ENCODE measurements around the gene NCKAP1.
"Not testable (repeated sequence)": the region's sequence is repeated elsewhere in the genome, so short reads cannot be mapped to it uniquely, and the experiment has no call there.

NCKAP1 gene

DNA sequence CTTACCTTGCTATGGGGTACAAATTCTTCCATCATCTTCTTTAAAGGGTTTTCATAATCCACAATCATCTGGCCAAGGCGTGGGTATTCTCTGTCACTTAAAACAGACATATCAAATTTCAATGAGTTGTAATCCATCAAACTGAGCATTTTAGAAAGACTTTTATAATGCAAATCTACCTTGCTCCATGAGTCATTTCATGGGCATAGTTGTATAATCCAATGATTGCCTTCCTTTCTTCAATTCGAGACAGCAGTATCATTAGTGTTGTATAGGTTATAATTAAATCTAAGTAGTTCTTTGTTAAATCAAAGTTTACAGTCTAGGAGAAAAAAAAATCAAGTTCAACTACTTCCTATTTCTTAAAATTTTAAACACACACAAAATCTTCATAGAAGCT lies 36.3 kb downstream of the NCKAP1 start:
- no peak for DNase-seq (ENCODE audit: low read depth in 2 of 3, low spot score in 1 of 3)

DNA sequence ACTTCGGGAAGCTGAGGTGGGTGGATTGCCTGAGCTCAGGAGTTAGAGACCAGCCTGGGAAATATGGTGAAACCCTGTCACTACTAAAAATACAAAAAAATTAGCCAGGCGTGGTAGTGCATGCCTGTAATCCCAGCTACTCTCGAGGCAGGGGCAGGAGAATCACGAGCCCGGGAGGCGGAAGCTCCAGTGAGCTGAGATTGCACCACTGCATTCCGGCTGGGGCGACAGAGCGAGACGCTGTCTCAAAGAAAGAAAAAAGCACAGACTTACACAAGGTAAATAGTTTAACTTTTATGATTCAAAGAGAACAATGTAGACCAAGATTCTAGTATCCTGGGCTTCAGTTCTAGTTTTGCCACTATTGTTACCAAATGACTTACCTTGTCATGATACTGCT lies 37.4 kb downstream of the NCKAP1 start:
- no peak for DNase-seq (ENCODE audit: low read depth in 2 of 3, low spot score in 1 of 3)

DNA sequence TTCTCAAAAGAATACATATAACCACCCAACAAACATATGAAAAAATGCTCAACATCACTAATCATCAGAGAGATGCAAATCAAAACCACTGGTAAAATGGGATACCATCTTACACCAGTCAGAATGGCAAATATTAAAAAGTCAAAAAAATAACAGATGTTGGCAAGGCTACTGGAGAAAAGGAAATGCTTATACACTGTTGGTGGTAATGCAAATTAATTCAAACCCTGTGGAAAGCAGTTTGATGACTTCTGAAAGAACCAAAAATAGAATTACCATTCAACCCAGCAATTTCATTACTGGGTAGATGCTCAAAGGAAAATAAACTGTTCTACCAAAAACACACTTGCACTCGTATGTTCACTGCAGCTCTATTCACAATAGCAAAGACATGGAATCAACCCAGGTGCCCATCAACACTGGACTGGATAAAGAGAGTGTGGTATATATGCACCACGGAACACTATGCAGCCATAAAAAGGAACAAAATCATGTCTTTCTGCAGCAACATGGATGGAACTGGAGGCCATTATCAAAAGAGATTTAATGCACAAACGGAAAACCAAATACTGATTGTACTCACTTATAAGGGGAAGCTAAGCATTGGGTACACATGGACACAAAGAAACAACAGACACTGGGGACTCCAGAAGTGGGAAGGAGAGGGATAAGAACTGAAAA lies 38.8 kb downstream of the NCKAP1 start:
- no peak for DNase-seq (ENCODE audit: low read depth in 2 of 3, low spot score in 1 of 3)

DNA sequence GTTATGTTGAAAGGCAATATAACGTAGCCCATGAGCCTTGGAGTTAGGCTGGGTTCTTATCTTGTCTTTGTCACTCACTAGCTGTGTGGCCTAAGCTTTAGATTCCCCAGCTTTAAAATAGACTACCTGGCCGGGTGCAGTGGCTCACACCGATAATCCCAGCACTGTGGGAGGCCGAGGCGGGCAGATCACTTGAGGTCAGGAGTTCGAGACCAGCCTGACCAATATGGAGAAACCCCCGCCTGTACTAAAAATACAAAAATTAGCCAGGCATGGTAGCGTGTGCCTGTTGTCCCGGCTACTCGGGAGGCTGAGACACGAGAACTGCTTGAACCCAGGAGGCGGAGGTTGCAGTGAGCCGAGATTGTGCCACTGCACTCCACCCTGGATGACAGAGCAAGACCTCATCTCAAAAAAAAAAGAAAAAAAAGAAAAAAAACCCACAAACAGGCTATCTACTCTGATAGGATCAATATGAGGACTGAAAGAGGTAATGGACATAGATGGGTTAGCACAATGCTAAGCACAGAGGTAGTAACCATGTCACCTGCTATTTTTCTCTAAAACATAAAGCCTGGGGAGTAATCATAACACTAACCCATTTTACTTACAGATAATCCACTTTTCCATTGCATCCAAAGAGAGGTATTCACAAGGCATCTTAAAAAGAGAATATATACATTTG lies 43.9 kb downstream of the NCKAP1 start:
- DNase-seq (ENCODE audit: low read depth in 2 of 3, low spot score in 1 of 3) = no peak

DNA sequence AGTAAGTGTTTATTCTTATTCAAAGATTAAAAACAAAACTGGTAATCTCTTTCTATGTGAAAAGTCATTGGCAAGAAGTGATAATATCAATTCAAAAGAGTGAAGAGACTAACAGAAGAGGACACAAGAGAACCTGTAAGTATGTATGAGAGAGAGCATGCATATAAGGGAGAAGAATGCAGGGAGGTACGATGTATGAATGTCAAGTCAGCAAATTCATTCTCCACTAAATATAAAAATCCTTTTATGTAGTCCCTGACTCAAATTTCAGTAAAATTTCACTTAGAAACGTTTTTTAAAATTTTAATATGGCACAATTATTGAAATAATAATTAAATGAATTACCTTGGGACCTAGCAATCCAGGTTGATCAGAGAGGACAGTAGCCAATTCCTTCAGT lies 55.3 kb downstream of the NCKAP1 start:
- DNase-seq (ENCODE audit: low read depth in 2 of 3, low spot score in 1 of 3) = no peak

DNA sequence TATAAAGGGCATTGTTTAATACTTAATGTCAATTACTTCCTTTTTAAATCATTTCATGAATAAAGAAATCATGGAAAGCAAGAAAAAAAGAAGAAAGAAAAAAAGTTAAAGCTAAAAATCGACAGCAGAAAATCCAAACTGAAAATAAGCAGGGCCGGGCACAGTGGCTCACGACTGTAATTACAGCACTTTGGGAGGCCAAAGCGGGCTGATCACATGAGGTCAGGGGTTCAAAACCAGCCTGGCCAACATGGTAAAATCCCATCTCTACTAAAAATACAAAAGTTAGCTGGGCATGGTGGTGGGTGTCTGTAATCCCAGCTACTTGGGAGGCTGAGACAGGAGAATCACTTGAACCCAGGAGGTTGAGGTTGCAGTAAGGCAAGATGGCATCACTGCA lies 56.8 kb downstream of the NCKAP1 start:
- not testable (repeated sequence) for DNase-seq (ENCODE audit: low read depth in 2 of 3, low spot score in 1 of 3)

DNA sequence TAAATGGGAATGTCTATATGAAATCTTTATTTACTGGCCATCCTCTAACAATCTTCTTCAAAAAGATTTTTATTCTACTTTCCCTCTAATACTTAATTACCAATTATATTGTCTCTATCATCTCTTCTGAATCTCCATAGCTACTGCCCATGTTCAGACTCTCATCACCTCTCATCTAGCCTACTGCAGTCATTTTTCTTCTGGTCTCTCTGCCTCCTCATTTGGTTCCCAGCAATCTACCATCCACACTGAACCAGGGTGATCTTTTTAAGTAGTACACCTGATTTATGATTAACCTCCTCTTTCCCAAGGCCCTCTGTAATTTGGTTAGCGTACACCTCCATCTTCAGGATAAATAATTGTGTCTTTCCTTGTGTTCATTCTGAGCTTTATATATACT lies 57.6 kb downstream of the NCKAP1 start:
- no peak for DNase-seq (ENCODE audit: low read depth in 2 of 3, low spot score in 1 of 3)

DNA sequence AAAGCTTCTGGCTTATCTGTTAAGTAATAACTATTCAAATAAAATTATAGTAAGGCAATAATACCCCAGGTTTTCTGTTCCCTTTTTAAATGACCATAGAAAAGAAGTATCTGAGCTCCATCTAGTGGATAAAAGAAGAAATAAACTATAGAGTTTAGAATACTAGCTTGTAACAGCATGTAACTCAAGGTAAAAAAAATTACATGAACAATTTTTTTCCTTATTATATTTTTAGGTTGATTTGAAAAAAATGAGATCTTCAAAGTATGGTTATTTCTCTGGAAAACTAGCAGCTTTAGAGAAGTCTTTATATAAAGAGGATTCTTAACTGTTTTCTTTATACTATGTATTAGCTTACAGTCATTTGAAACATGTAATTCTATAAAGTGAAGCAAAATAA lies 58.1 kb downstream of the NCKAP1 start:
- no peak for DNase-seq (ENCODE audit: low read depth in 2 of 3, low spot score in 1 of 3)

DNA sequence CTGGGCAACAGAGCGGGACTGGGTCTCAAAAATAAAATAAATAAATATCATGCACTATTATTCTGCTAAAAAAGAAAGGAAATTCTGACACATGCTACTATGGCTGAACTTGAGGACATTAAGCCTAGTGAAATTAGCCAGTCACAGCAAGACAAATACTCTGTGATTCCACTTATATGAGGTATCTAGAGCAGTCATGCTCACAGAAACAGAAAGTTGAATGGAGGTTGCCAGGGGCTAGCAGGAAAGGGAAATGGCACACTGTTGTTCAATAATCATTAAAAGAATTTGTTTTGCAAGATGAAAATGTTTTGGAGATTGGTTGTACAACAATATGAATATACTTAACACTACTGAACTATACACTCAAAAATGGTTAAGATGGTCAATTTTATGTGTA lies 60.8 kb downstream of the NCKAP1 start:
- no peak for DNase-seq (ENCODE audit: low read depth in 2 of 3, low spot score in 1 of 3)

DNA sequence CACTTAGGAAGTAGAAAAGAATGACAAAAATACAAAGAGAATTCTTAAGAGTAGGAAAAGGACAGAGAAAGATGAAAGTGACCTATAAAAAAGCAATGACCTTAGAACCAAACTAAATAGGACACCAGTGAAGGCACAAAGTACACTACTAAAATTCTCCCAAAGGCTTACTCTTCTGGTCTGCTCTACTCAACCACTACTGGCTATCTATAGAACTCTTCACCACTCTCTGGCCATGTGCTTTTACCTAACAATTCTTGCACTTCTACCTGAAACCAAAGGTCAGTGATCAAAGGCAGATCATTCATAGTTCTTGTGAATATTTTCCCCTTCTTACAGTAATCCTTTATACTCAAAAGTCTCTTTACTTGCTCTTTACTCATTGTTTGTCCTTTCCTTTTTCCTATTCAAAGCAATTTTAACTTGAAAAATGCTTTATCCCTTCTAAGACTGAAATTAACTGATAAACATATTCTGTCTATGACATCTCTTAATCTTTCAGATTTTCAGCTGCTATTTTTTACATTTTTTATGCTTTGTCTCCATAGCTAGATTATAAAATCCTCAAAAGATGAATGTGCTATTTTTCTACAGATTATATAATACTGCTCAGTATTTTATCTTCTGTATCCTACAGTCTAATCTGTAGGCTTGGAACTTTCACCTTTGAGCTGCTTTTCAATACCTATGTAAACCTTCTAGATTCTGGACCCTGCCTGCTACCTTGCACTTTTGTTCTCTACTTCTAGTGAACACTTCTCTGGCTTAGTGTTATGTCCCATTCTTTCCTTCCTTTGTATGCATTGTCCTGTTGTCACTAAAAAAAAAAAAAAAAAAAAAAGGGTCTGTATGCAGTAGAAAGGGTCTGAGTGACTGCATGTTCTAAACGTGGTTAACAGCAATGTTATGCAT lies 64.6 kb downstream of the NCKAP1 start:
- no peak for DNase-seq (ENCODE audit: low read depth in 2 of 3, low spot score in 1 of 3)

DNA sequence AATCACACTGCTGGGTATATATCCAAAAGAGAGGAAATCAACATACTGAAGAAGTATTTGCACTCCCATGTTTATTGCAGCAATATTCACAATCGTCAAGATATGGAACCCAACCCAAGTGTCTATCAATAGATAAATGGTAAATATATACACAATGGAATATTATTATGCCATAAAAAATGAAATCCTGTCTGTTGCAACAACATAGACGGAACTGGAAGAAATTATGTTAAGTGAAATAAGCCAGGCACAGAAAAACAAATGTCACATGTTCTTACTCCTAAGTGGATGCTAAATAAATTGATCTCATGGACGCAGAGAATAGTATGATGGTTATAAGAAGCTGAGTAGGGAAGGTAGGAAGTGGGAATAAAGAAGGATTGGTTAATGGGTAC lies 65.7 kb downstream of the NCKAP1 start:
- no peak for DNase-seq (ENCODE audit: low read depth in 2 of 3, low spot score in 1 of 3)

DNA sequence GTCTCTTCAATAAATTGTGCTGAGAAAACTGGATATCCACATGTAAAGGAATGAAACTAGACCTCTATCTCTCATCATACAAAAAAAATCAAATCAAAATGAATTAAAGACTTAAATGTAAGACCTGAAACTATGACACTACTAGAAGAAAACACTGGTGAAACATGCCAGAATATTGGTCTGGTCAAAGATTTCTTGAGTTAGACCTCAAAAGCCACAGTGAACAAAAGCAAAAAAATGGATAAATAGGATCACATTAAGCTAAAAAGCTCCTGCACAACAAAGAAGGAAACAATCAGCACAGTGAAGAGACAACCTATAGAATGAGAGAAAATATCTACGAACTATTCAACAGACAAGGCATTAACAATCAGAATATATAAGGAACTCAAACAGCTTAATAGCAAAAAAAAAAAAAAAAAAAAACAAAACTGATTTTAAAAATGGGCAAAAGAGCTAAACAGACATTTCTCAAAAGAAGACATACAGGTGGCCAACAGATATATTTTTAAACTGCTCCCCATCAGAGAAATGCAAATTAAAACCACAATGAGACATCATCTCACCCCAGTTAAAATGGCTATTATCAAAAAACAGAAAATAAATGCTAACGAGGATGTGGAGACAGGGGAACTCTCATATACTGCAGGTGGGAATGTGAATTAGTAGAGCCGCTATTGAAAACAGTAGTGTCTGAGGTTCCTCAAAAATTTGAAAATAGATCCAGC lies 66.3 kb downstream of the NCKAP1 start:
- DNase-seq (ENCODE audit: low read depth in 2 of 3, low spot score in 1 of 3) = no peak

DNA sequence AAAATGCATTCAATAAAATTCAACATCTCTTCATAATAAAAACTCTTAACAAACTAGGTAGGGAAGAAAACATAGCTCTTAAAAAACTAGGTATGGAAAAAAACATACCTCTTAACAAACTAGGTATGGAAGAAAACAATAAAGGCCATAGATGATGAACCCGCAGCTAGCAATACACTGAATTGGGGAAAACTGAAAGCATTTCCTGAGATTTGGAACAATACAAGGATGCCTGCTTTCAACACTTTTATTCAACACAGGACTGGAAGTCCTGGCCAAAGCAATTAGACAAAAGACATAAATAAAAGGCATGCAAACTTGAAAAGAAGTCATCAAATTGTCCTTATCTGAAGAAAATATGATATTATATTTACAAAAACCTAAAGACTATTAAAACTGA lies 67.8 kb downstream of the NCKAP1 start:
- DNase-seq (ENCODE audit: low read depth in 2 of 3, low spot score in 1 of 3) = no peak

DNA sequence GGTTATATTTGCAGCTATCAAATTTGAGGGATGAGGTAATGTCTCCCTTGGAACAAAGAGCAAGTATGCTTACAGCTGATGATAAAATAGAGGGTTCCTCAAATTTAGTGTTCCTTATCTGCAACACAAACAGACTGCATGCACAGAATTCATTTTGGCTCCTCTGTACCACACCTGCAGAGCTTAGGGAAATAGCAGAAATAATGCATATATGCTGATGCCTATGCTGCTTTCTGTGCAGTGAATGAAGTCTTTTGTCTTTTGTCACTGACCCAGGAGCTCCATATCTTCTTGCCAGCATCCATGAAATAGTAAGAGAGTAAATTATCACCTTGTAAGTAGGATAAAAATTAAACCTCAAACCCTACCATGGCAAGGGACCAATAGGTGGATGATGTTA lies 69.8 kb downstream of the NCKAP1 start:
- no peak for DNase-seq (ENCODE audit: low read depth in 2 of 3, low spot score in 1 of 3)

DNA sequence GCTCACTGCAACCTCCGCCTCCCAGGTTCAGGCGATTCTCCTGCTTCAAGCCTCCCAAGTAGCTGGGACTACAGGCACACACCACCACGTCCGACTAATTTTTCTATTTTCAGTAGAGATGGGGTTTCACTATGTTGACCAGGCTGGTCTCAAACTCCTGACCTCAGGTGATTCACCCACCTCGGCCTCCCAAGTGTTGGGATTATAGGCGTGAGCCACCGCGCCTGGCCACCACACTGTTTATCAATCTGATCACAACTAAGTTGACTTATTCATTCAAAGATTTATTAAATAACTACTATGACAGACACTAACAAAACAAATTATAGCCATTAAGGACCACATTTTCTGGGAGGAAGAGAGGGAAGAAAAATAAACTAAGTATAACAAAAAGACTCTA lies 71.9 kb downstream of the NCKAP1 start:
- DNase-seq (ENCODE audit: low read depth in 2 of 3, low spot score in 1 of 3) = not testable (repeated sequence)

DNA sequence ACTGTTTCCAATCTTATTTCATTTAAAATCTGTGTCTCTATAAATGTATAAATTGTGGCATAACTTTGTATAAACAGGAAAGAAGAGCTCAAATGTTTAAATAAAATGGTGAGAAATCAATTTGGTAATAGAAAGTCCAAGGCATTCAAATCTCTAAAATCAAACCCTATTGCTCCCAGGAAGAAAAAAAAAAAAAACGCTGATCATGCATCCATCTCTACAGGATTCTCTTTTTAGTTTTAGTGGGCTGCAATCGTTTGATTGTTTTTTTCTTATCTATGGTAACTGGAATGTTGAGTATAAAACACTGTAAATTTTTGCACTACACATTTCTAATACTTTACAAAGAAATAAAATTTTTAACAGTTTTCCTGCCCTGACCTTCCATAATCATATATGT lies 75.6 kb downstream of the NCKAP1 start:
- DNase-seq (ENCODE audit: low read depth in 2 of 3, low spot score in 1 of 3) = no peak

DNA sequence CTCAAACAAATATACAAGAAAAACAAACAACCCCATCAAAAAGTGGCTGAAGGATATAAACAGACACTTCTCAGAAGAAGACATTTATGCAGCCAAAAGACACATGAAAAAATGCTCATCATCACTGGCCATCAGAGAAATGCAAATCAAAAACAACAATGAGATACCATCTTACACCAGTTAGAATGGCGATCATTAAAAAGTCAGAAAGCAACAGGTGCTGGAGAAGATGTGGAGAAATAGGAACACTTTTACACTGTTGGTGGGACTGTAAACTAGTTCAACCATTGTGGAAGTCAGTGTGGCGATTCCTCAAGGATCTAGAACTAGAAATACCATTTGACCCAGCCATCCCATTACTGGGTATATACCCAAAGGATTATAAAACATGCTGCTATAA lies 77.4 kb downstream of the NCKAP1 start:
- DNase-seq (ENCODE audit: low read depth in 2 of 3, low spot score in 1 of 3) = not testable (repeated sequence)

DNA sequence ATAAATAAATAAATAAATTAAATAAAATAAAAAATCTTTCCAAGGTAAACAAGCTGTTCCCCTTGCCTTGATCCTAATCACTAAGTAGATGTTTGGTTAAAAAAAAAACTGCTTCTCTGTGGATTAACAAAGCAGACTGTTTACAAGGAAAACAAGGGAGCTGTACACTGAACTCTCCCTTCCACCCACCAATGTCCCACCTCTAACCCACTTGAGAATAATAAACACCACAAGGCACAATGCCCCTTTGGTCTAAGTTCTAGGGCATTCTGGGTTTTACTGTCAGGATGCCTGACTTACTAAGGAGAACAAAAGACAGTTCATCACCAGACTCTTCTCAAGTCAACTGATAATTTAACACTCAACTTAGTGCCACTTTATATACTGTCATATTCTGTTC lies 83.5 kb downstream of the NCKAP1 start:
- no peak for DNase-seq (ENCODE audit: low read depth in 2 of 3, low spot score in 1 of 3)

DNA sequence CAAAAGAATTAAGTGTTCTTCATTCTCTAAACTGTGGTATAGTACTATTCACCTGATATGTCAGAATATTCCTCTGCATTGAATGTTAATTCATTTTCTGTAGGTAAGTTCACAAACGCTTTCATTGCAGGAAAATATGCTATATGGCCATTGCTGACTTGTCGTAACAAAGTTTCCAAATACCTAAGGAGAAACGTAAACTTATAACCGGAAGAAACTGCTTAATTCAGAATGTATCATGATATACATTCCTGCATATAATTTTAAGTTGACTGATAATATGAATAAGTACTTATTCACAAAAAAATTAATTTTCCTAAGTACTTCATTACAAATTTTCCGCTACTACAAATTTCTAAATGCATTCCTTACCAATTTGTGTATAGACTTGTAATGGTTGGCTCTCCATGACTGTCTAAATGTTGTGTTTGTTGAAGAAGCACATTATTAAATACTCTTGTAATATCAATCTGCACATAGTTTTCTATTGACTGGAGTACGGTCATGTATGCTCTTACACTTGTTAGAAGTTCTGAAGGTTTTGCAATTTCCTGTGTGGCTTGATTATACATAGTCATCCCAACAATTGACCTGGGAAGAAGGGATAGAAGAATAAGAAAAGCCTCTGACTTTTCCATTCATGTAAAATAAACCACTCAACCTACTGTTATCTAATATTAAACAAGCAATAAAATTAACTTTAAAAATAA lies 85.4 kb downstream of the NCKAP1 start:
- DNase-seq (ENCODE audit: low read depth in 2 of 3, low spot score in 1 of 3) = no peak

DNA sequence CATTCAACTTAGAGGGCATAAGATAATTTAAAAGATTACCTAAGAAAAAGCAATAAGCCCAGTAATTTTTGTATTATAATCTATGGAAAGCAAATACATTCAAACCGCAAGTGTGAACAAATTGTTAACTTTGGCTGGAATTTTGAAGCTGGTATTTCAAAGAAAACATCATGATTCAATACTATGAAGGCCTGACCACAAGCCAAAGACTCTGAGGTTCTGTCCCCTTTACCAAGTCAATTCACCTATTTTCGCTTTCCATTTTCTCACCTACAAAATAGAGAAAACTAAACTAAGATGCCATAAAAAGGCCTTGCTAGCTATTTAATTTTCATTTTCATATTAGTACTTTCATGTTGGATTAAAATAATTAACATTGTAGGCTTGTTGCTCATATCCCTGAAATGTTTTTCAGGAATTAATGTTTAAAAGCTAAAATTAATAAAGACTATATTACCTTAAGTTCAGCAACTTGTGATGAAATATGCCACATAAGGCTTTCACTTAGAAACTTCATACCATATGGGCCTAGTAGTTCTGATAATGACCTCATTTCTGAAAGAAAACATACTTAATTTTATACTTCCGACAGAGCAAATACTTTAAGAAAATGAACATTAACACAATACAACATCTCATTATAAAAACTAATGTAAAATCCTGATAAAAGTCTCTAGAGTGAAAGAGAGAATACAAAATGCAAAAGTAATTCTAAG lies 86.2 kb downstream of the NCKAP1 start:
- DNase-seq (ENCODE audit: low read depth in 2 of 3, low spot score in 1 of 3) = no peak

All from stimulated activated CD4-positive, alpha-beta T cell treated with anti-CD3 and anti-CD28 coated beads, Interleukin-12 subunit alpha, Interleukin-12 subunit beta, amount 100 ng/mL, for 48 hours (primary cell).